KMS-11 (cell line): ENCODE results near the gene POLR2L.

Source experiments
- H2AFZ ChIP-seq: fragments of 200-600 bp; sonication (generic); 2 replicates; pipeline ENCODE4 v1.6.1; 2016; ENCODE audit warnings: antibody characterized with exemption, mixed run types, low read depth
- H3K27ac ChIP-seq: fragments of 200-600 bp; sonication (generic); 2 replicates; pipeline ENCODE4 v1.6.1; 2016; ENCODE audit warnings: mild to moderate bottlenecking, mixed run types
- H3K27me3 ChIP-seq: fragments of 200-600 bp; sonication (generic); 2 replicates; pipeline ENCODE4 v1.6.1; 2017; ENCODE audit warnings: mild to moderate bottlenecking, low read depth, mixed run types, moderate library complexity; ENCODE audit not compliant: insufficient read depth
- H3K36me3 ChIP-seq: fragments of 200-600 bp; sonication (generic); 2 replicates; pipeline ENCODE4 v1.6.1; 2017; ENCODE audit warnings: mild to moderate bottlenecking, mixed run types; ENCODE audit not compliant: insufficient read depth
- H3K4me1 ChIP-seq: fragments of 200-600 bp; sonication (generic); 2 replicates; pipeline ENCODE4 v1.6.1; 2016; ENCODE audit warnings: mild to moderate bottlenecking, low read depth, mixed run types; ENCODE audit not compliant: poor library complexity, severe bottlenecking
- H3K4me2 ChIP-seq: fragments of 200-600 bp; sonication (generic); 2 replicates; pipeline ENCODE4 v1.7.0; 2016; ENCODE audit warnings: mild to moderate bottlenecking, mixed run types
- H3K4me3 ChIP-seq: fragments of 200-600 bp; sonication (generic); IDR thresholded peaks from 2 replicates; pipeline ENCODE4 v1.6.1; 2017; ENCODE audit warnings: low read depth, low read length, mixed read lengths; ENCODE audit not compliant: insufficient read depth
- H3K79me2 ChIP-seq: fragments of 200-600 bp; sonication (generic); 2 replicates; pipeline ENCODE4 v1.6.1; 2016; ENCODE audit warnings: low read depth, mixed run types; ENCODE audit not compliant: insufficient read depth
- H3K9ac ChIP-seq: fragments of 200-600 bp; sonication (generic); 2 replicates; pipeline ENCODE4 v1.6.1; 2016; ENCODE audit warnings: mild to moderate bottlenecking, mixed run types
- H4K20me1 ChIP-seq: fragments of 200-600 bp; sonication (generic); 2 replicates; pipeline ENCODE4 v1.6.1; 2016; ENCODE audit warnings: mild to moderate bottlenecking, mixed run types; ENCODE audit not compliant: insufficient read depth
- TF ChIP-seq, protein P1 (sequence below): fragments of 200-600 bp; sonication (generic); conservative IDR thresholded peaks from 2 replicates; pipeline ENCODE4 v1.6.1; 2017; ENCODE audit warnings: low read depth, mild to moderate bottlenecking, antibody characterized with exemption, low read length, moderate library complexity, mixed read lengths

POLR2L gene

DNA sequence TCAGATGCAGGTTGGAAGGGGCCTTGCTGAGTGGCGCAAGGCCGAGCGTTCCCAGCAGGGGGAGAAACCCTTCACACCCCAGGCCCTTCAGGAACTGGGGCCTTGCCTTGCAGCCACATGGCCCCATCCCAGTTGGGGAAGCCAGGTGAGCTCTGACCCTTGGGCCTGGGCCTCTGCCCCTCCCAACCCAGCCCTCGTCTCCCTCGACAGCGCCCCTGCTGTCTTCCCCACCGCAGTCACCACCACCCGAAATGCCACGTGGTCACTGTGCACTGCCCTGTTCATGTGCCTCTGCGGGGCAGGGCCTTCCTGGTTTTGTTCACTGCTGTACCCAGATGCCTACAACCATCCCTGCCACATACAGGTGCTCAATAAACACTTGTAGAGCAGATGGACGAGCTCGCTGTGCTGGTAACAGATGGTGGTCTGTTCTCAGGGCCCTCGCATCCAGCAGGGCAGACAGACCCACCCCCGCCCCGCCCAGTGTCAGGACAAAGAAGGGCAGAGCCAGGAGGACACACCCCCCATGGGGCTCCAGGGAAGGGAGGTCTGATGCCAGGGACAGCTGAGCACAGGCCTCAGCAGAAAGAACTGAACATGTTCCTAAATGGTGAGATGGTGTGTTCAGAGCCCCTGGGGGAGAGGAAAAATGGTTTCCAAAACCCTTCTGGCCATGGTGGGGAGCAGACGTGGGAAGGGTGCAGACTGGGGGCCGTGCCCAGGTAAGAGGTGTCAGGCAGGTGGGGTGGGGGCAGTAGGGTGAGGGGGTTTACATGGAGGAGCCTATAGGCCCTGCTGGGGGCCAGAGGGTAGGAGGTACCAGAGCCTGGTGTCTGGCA is 3.7 kb downstream of the POLR2L start:
- H3K36me3 ChIP-seq: no peaks in the 10 kb centered on the region
- no peak overlapping the region for H3K27ac ChIP-seq
- no peak overlapping the region for H3K4me3 ChIP-seq
- TF ChIP-seq, protein P1, sequence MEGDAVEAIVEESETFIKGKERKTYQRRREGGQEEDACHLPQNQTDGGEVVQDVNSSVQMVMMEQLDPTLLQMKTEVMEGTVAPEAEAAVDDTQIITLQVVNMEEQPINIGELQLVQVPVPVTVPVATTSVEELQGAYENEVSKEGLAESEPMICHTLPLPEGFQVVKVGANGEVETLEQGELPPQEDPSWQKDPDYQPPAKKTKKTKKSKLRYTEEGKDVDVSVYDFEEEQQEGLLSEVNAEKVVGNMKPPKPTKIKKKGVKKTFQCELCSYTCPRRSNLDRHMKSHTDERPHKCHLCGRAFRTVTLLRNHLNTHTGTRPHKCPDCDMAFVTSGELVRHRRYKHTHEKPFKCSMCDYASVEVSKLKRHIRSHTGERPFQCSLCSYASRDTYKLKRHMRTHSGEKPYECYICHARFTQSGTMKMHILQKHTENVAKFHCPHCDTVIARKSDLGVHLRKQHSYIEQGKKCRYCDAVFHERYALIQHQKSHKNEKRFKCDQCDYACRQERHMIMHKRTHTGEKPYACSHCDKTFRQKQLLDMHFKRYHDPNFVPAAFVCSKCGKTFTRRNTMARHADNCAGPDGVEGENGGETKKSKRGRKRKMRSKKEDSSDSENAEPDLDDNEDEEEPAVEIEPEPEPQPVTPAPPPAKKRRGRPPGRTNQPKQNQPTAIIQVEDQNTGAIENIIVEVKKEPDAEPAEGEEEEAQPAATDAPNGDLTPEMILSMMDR: no peak
- no peak overlapping the region for H3K4me2 ChIP-seq
- H2AFZ ChIP-seq: no peak overlapping the region
- H3K9ac ChIP-seq: no peak overlapping the region
- peaks cover 14% of the 10 kb centered on the region for H3K4me1 ChIP-seq
- H4K20me1 ChIP-seq: 0 out of 2 replicates have a peak, but pooled peaks cover 6% of the 10 kb centered on the region
- H3K27me3 ChIP-seq: no peaks in the 10 kb centered on the region
- peaks cover 17% of the 10 kb centered on the region for H3K79me2 ChIP-seq

DNA sequence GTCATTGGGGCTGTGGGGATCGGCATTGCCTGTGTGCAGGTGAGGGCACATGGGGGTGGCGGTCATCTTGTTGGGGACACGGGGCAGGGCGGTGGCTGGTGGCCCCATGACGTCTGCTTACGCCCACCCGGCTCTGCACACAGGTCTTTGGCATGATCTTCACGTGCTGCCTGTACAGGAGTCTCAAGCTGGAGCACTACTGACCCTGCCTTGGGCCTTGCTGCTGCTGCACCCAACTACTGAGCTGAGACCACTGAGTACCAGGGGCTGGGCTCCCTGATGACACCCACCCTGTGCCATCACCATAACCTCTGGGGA is 4.4 kb downstream of the POLR2L start:
- Histone ChIP-seq H3K9ac (no peak overlapping the region), H3K36me3 (no peaks in the 10 kb centered on the region), H3K4me2 (no peak overlapping the region), H3K27me3 (no peaks in the 10 kb centered on the region), H3K4me1 (peaks cover 14% of the 10 kb centered on the region), H3K4me3 (no peak overlapping the region), H2AFZ (no peak overlapping the region), H4K20me1 (0 out of 2 replicates have a peak, but pooled peaks cover 6% of the 10 kb centered on the region), H3K27ac (no peak overlapping the region), H3K79me2 (peaks cover 17% of the 10 kb centered on the region)
- TF ChIP-seq, protein P1: no peak

DNA sequence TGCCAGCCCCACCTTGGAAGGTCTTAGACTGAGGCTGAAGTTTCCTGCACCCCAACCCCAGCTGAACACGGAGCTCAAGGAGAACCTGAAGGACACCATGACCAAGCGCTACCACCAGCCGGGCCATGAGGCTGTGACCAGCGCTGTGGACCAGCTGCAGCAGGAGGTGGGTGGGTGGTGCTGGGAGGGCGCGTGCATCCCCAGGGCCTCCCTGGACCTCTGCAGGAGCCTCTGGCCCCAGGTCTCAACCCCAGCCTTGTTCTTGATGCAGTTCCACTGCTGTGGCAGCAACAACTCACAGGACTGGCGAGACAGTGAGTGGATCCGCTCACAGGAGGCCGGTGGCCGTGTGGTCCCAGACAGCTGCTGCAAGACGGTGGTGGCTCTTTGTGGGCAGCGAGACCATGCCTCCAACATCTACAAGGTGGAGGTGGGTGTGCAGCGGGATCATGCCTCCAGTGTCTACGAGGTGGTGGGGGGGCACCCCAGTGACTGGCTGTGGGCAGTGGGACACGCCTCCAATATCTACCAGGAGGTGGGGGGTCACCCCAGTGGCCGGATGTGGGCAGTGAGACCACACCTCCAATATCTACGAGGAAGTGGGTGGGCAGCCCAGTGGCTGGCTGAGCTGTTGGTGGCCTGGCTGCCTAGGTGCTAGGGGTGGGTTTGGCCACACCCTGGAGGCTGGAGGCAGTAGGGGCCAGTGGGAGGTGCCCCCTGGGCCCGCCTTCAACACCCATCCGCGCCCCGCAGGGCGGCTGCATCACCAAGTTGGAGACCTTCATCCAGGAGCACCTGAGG is 4.9 kb downstream of the POLR2L start:
- H3K79me2 ChIP-seq: peaks cover 17% of the 10 kb centered on the region
- H3K4me3 ChIP-seq: no peak overlapping the region
- H2AFZ ChIP-seq: no peak overlapping the region
- no peak overlapping the region for H3K27ac ChIP-seq
- H3K27me3 ChIP-seq: no peaks in the 10 kb centered on the region
- TF ChIP-seq, protein P1: no peak
- H3K4me2 ChIP-seq: no peak overlapping the region
- no peak overlapping the region for H3K9ac ChIP-seq
- H4K20me1 ChIP-seq: 0 out of 2 replicates have a peak, but pooled peaks cover 6% of the 10 kb centered on the region
- H3K36me3 ChIP-seq: no peaks in the 10 kb centered on the region
- H3K4me1 ChIP-seq: peaks cover 15% of the 10 kb centered on the region

DNA sequence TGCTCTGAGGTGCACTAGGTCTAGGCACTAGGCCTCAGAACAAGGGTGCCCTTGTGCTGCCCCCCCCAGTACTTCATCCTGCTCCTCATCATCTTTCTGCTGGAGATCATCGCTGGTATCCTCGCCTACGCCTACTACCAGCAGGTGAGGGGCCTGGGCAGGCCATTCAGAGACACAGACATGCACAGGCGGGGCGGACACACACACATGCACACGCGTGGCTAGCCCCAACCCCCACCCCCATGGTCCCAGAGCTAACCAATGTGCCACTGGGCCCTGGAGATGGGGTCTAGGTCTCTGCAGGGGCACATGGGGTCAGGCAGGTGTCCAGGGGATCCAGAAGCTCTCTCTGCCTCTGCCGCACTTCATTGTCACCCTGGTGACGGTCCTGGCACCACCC is 5.6 kb downstream of the POLR2L start:
- peaks cover 21% of the 10 kb centered on the region for H3K4me1 ChIP-seq
- H2AFZ ChIP-seq: no peak overlapping the region
- H4K20me1 ChIP-seq: 0 out of 2 replicates have a peak, but pooled peaks cover 6% of the 10 kb centered on the region
- TF ChIP-seq, protein P1: no peak
- H3K27ac ChIP-seq: no peak overlapping the region
- no peak overlapping the region for H3K4me2 ChIP-seq
- H3K79me2 ChIP-seq: peaks cover 11% of the 10 kb centered on the region
- H3K27me3 ChIP-seq: peaks cover 5% of the 10 kb centered on the region; the same call in 1 of the 2 replicates
- no peak overlapping the region for H3K4me3 ChIP-seq
- no peak overlapping the region for H3K9ac ChIP-seq
- H3K36me3 ChIP-seq: no peaks in the 10 kb centered on the region
